ENCODE results near the gene ACSL5. TPM values are rescaled to one million over a fixed set of nuclear protein-coding genes. Genes with fewer than 3 reads are reported as not detected.
A peak's percentile ranks its signal among the peaks of the same experiment; 100 is the strongest.

ACSL5 gene
- total and polyA plus RNA-seq, 2 of the 8 experiments (the other 6 are each of a cell fraction or from before 2014, with no cell fraction given), result not detected

DNA sequence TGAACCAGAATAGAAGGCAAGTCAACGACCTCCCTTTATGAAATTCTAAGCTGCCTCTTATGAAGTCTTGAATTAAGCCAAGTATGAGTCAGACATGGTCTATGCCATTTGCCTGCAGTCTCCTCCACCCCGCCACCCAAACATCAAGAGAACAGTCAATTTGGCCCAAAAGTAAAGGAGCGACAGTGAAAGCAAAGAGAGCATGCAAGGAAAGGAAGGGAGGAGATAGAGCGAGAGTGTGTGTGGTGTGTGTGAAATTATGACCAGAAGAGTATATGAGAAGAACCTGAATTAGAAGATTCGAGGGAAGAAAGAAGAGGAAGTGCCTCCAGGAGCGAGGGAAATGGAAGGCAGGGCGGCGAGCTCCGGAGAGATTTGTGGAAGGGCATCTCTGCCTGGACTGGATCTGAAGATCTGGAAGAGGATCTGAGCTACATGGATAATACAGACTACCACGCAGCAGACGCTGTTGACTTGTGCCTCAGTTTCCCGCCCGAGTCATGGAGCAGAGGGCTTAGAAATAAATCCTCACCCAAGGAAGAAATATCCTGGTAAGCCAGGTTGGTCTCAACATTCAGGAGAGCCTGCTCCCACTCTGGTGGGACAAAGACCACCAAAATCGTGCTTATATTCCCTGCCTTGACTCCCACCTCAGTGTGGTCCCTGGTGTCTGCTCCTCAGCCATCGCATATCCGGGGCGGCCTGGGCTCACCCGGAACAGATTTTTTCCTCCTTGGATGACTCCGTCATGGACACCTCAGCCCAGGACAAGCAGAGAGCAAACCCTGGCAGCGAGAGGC, 72.3 kb downstream of the ACSL5 start:
- FAIRE-seq (no peak), DNase-seq (ENCODE audit: low read depth in 1 of 2, low spot score in 2 of 2) (no peak)
- Histone ChIP-seq H3K14ac (ENCODE audit: insufficient read length) (no peak overlapping the region), H3K23me2 (ENCODE audit: low read depth, low read length) (peaks cover 3% of the 10 kb centered on the region; the same call in 1 of the 2 replicates), H3K9ac (replicated peaks in 1 of 4; ENCODE audit: extremely low read depth in 1 of 4, low read depth in 3 of 4, low read length in 3 of 4) (peak overlapping the region; percentile 85 to 91 (median 88)), H3K9me3 (ENCODE audit: insufficient read depth in 2 of 2, low read depth in 1 of 2, low read length in 1 of 2) (no peaks in the 10 kb centered on the region), H4K20me1 (replicated peaks in 1 of 2; ENCODE audit: control insufficient read depth in 1 of 2, insufficient read depth in 2 of 2, low read length in 2 of 2) (peaks cover 2% of the 10 kb centered on the region in 2 experiments), H3K79me1 (ENCODE audit: low read depth, low read length) (0 out of 2 replicates have a peak, but pooled peaks cover 5% of the 10 kb centered on the region), H3K56ac (replicated peaks; ENCODE audit: insufficient read length, low read depth, low read length) (no peak overlapping the region), H2BK20ac (ENCODE audit: low read length) (no peak overlapping the region), H2AFZ (ENCODE audit: low read length) (peak overlapping the region; percentile 98), H3K27ac (ENCODE audit: low read depth, low read length) (peak overlapping the region; percentile 94; the same call in 1 of the 2 replicates), H4K8ac (ENCODE audit: extremely low read depth, insufficient read depth, low read length) (peak overlapping the region; percentile 91; the same call in 1 of the 2 replicates), H2BK15ac (ENCODE audit: low read length) (no peak overlapping the region), H3K27me3 (replicated peaks in 1 of 4; ENCODE audit: control insufficient read depth in 3 of 4, extremely low read depth in 1 of 4, insufficient read depth in 3 of 4, low read length in 3 of 4) (no peaks in the 10 kb centered on the region), H3K18ac (ENCODE audit: extremely low read depth, low read length) (peak overlapping the region; percentile 68; the same call in 1 of the 2 replicates), H3K4me1 (replicated peaks in 1 of 4; ENCODE audit: control insufficient read depth in 3 of 4, insufficient read depth in 4 of 4, low read length in 3 of 4) (no peaks in the 10 kb centered on the region; a peak in 1 of 7 replicates), H3K4me3 (ENCODE audit: extremely low read depth in 1 of 4, insufficient read depth in 2 of 4, low read depth in 3 of 4, low read length in 4 of 4) (peak overlapping the region; percentile 85 to 99 (median 96)), H3K4me2 (ENCODE audit: insufficient read depth in 1 of 2, low read depth in 2 of 2, low read length in 2 of 2) (peak overlapping the region; percentile 89 to 92), H2BK5ac (ENCODE audit: low read depth, low read length) (peak overlapping the region; percentile 88), H2BK12ac (ENCODE audit: low read depth, low read length) (no peak overlapping the region), H3K36me3 (ENCODE audit: control insufficient read depth in 2 of 4, insufficient read depth in 4 of 4, low read length in 3 of 4) (peaks cover 0 to 29% (median 7%) of the 10 kb centered on the region in 4 experiments; a peak in 5 of 8 replicates), H2BK120ac (replicated peaks; ENCODE audit: low read depth, low read length) (no peak overlapping the region), H3K23ac (ENCODE audit: insufficient read length) (no peak overlapping the region), H4K5ac (ENCODE audit: insufficient read length, low read depth, low read length) (peak overlapping the region; percentile 40), H3K79me2 (ENCODE audit: control insufficient read depth in 1 of 2, insufficient read depth in 2 of 2, low read length in 2 of 2) (peaks cover 0 to 51% of the 10 kb centered on the region in 2 experiments; a peak in 3 of 4 replicates), H4K91ac (replicated peaks; ENCODE audit: insufficient read length, low read length) (peak overlapping the region; percentile 12), H3K4ac (replicated peaks; ENCODE audit: insufficient read length, low read depth, low read length) (peak overlapping the region; percentile 1), H2AK5ac (ENCODE audit: low read depth, low read length) (no peak overlapping the region)
- 11% methylated on average over 20 of the region's 20 CpGs; no CpG with 5 or more reads in 1 of the 2 experiments for WGBS, 2 experiments (ENCODE audit: extremely low coverage in 1 of 2, insufficient coverage in 1 of 2, insufficient read length in 1 of 2, insufficient replicate concordance in 2 of 2, low coverage in 1 of 2, low lambda C conversion rate in 2 of 2, missing lambda C conversion rate in 1 of 2)
- CTCF ChIA-PET (ENCODE audit: partially characterized antibody), result interaction anchor here (1.0 to 2.2 kb wide), 3 partner anchors 10 to 26 kb away, joined by 5 to 6 read pairs (median 6); no protein-coding TSS in a partner anchor
- POLR2A ChIA-PET (ENCODE audit: partially characterized antibody), result interaction anchor here (0.6 to 2.6 kb wide), 8 partner anchors 10 to 123 kb away, joined by 3 to 16 read pairs (median 4); no protein-coding TSS in a partner anchor
- TF ChIP-seq, protein P1, sequence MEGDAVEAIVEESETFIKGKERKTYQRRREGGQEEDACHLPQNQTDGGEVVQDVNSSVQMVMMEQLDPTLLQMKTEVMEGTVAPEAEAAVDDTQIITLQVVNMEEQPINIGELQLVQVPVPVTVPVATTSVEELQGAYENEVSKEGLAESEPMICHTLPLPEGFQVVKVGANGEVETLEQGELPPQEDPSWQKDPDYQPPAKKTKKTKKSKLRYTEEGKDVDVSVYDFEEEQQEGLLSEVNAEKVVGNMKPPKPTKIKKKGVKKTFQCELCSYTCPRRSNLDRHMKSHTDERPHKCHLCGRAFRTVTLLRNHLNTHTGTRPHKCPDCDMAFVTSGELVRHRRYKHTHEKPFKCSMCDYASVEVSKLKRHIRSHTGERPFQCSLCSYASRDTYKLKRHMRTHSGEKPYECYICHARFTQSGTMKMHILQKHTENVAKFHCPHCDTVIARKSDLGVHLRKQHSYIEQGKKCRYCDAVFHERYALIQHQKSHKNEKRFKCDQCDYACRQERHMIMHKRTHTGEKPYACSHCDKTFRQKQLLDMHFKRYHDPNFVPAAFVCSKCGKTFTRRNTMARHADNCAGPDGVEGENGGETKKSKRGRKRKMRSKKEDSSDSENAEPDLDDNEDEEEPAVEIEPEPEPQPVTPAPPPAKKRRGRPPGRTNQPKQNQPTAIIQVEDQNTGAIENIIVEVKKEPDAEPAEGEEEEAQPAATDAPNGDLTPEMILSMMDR (IDR thresholded peaks at IDR 0.05; ENCODE audit: control extremely low read depth in 1 of 3, insufficient read depth in 1 of 3, low read depth in 1 of 3, low read length in 3 of 3), result no peak
- TF ChIP-seq CBX5 (IDR thresholded peaks at IDR 0.05; ENCODE audit: low read depth, low read length) (no peak), SRF (IDR thresholded peaks at IDR 0.05; ENCODE audit: low read depth, low read length) (no peak), EZH2 (IDR thresholded peaks at IDR 0.05; ENCODE audit: low read depth, low read length, severe bottlenecking) (no peak), SIX5 (IDR thresholded peaks at IDR 0.05; ENCODE audit: low read depth, low read length) (no peak)
